Amniotic epithelial cell (primary cell): ENCODE data around the gene TAF7L.
"Not testable (repeated sequence)": the region's sequence is repeated elsewhere in the genome, so short reads cannot be mapped to it uniquely, and the experiment has no call there.

ENCODE experiments used
- DNase-seq: peaks from one replicate; pipeline ENCODE4 v3.0.0-alpha.2; 2010; ENCODE audit warnings: low read depth

The TAF7L gene

GRCh38 chrX:101290957-101291603, at the start of gene TAF7L:
Gene TAF7L (minus strand): TSS chrX:101291334. CDS start chrX:101287543, 3,791 bp downstream.
- DNase-seq = peak; percentile 3

GRCh38 chrX:101337776-101338271, 46.7 kb upstream of the TAF7L start:
- no peak for DNase-seq

- not testable (repeated sequence) for DNase-seq
Observed at GRCh38 chrX:101334310-101334709, 43.2 kb upstream of the TAF7L start.

GRCh38 chrX:101326600-101326999, 35.5 kb upstream of the TAF7L start:
- DNase-seq = not testable (repeated sequence)

- no peak for DNase-seq
Observed at GRCh38 chrX:101303790-101304189, 12.7 kb upstream of the TAF7L start.

GRCh38 chrX:101295603-101296002, 4.5 kb upstream of the TAF7L start:
- not testable (repeated sequence) for DNase-seq

GRCh38 chrX:101287402-101287801, 3.7 kb downstream of the TAF7L start:
- peak; percentile 34 for DNase-seq

GRCh38 chrX:101276238-101276637, 14.9 kb downstream of the TAF7L start:
- no peak for DNase-seq

- no peak for DNase-seq
Observed at GRCh38 chrX:101274198-101274597, 16.9 kb downstream of the TAF7L start.

- peak; percentile 75 for DNase-seq
Observed at GRCh38 chrX:101265869-101266428, 25.2 kb downstream of the TAF7L start.

- no peak for DNase-seq
Observed at GRCh38 chrX:101263766-101264165, 27.4 kb downstream of the TAF7L start.

GRCh38 chrX:101262590-101262989, 28.5 kb downstream of the TAF7L start:
- no peak for DNase-seq

GRCh38 chrX:101260435-101260834, 30.7 kb downstream of the TAF7L start:
- DNase-seq = peak; percentile 17

- no peak for DNase-seq
Observed at GRCh38 chrX:101258259-101258581, 32.9 kb downstream of the TAF7L start.

- DNase-seq = peak; percentile 54
Observed at GRCh38 chrX:101257448-101258258, 33.5 kb downstream of the TAF7L start.

- DNase-seq = peak; percentile 39
Observed at GRCh38 chrX:101252634-101253033, 38.5 kb downstream of the TAF7L start.

- no peak for DNase-seq
Observed at GRCh38 chrX:101241531-101241930, 49.6 kb downstream of the TAF7L start.

- DNase-seq = no peak
Observed at GRCh38 chrX:101237041-101237440, 54.1 kb downstream of the TAF7L start.

- DNase-seq = no peak
Observed at GRCh38 chrX:101232316-101232715, 58.8 kb downstream of the TAF7L start.

GRCh38 chrX:101231080-101231479, 60.1 kb downstream of the TAF7L start:
- DNase-seq = no peak

GRCh38 chrX:101230636-101231035, 60.5 kb downstream of the TAF7L start:
- peak; percentile 48 for DNase-seq

- peak; percentile 73 for DNase-seq
Observed at GRCh38 chrX:101229170-101229569, 62.0 kb downstream of the TAF7L start.

GRCh38 chrX:101223226-101223625, 67.9 kb downstream of the TAF7L start:
- no peak for DNase-seq
